ENCODE measurements around the gene CES2. TPM values are rescaled to one million over a fixed set of nuclear protein-coding genes. Genes with fewer than 3 reads are reported as not detected.

CES2 gene
- total and polyA plus RNA-seq, 2 of the 8 experiments (the other 6 are each of a cell fraction or from before 2014, with no cell fraction given): 8.6 to 14.7 TPM

DNA sequence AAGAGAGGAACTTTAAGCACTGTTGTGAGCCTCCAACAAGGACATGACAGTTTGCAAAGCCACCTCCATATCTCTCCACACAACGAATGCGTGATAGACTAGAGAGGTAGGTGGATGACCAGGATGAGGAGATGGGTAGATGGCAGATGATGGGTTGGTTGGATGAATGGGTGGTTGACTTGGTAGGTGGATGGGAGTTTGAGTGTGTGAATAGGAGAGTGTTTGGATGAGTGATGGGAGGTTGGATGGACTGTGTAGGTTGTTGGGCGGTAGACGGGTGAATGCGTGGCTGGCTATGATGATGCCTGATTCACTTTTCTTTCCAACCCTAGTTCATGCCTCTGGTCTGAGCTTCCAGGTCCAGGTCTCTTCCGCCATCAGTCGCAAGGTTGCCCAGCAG, 20.8 kb upstream of the CES2 start:
- 92 to 100% methylated on average over 1 to 7 of the region's 7 CpGs for WGBS, 2 experiments (ENCODE audit: extremely low coverage in 1 of 2, insufficient coverage in 1 of 2, insufficient read length in 1 of 2, insufficient replicate concordance in 2 of 2, low coverage in 1 of 2, low lambda C conversion rate in 2 of 2, missing lambda C conversion rate in 1 of 2)
- Histone ChIP-seq H3K4me1 (replicated peaks in 1 of 4; ENCODE audit: control insufficient read depth in 3 of 4, insufficient read depth in 4 of 4, low read length in 3 of 4) (peaks cover 0 to 3% (median 0%) of the 10 kb centered on the region in 4 experiments; a peak in 1 of 7 replicates), H3K9ac (replicated peaks in 1 of 4; ENCODE audit: extremely low read depth in 1 of 4, low read depth in 3 of 4, low read length in 3 of 4) (no peak overlapping the region), H3K79me1 (ENCODE audit: low read depth, low read length) (no peaks in the 10 kb centered on the region), H2BK15ac (ENCODE audit: low read length) (no peak overlapping the region), H2BK20ac (ENCODE audit: low read length) (no peak overlapping the region), H3K23ac (ENCODE audit: insufficient read length) (no peak overlapping the region), H4K20me1 (replicated peaks in 1 of 2; ENCODE audit: control insufficient read depth in 1 of 2, insufficient read depth in 2 of 2, low read length in 2 of 2) (peaks cover 0 to 5% of the 10 kb centered on the region in 2 experiments), H3K9me3 (ENCODE audit: insufficient read depth in 2 of 2, low read depth in 1 of 2, low read length in 1 of 2) (no peaks in the 10 kb centered on the region), H3K18ac (ENCODE audit: extremely low read depth, low read length) (no peak overlapping the region), H4K91ac (replicated peaks; ENCODE audit: insufficient read length, low read length) (no peak overlapping the region), H2BK12ac (ENCODE audit: low read depth, low read length) (no peak overlapping the region), H2AK5ac (ENCODE audit: low read depth, low read length) (no peak overlapping the region; the same call in 1 of the 2 replicates), H3K27me3 (replicated peaks in 1 of 4; ENCODE audit: control insufficient read depth in 3 of 4, extremely low read depth in 1 of 4, insufficient read depth in 3 of 4, low read length in 3 of 4) (no peaks in the 10 kb centered on the region; a peak in 3 of 7 replicates), H2BK5ac (ENCODE audit: low read depth, low read length) (no peak overlapping the region), H4K8ac (ENCODE audit: extremely low read depth, insufficient read depth, low read length) (no peak overlapping the region), H3K79me2 (ENCODE audit: control insufficient read depth in 1 of 2, insufficient read depth in 2 of 2, low read length in 2 of 2) (no peaks in the 10 kb centered on the region), H3K4me2 (ENCODE audit: insufficient read depth in 1 of 2, low read depth in 2 of 2, low read length in 2 of 2) (no peak overlapping the region), H3K56ac (replicated peaks; ENCODE audit: insufficient read length, low read depth, low read length) (no peak overlapping the region), H2BK120ac (replicated peaks; ENCODE audit: low read depth, low read length) (no peak overlapping the region), H3K36me3 (ENCODE audit: control insufficient read depth in 2 of 4, insufficient read depth in 4 of 4, low read length in 3 of 4) (no peaks in the 10 kb centered on the region), H4K5ac (ENCODE audit: insufficient read length, low read depth, low read length) (no peak overlapping the region), H3K4ac (replicated peaks; ENCODE audit: insufficient read length, low read depth, low read length) (no peak overlapping the region), H2AFZ (ENCODE audit: low read length) (no peak overlapping the region), H3K4me3 (ENCODE audit: extremely low read depth in 1 of 4, insufficient read depth in 2 of 4, low read depth in 3 of 4, low read length in 4 of 4) (no peak overlapping the region), H3K27ac (ENCODE audit: low read depth, low read length) (no peak overlapping the region), H3K23me2 (ENCODE audit: low read depth, low read length) (peaks cover 3% of the 10 kb centered on the region; the same call in 1 of the 2 replicates), H3K14ac (ENCODE audit: insufficient read length) (no peak overlapping the region)
- DNase-seq (ENCODE audit: low read depth in 1 of 2, low spot score in 2 of 2): no peak
- no peak for FAIRE-seq
- CTCF ChIA-PET (ENCODE audit: partially characterized antibody): interaction anchor here (0.8 to 42.0 kb wide), 3 partner anchors 1 to 16 kb away, joined by 3 to 1009 read pairs (median 1009); partner anchors contain the start of genes CDH16, PDP2 and RRAD
- POLR2A ChIA-PET (ENCODE audit: partially characterized antibody): no interaction called here
- TF ChIP-seq SUZ12 (IDR thresholded peaks at IDR 0.05; ENCODE audit: low read length) (no peak), TAF1 (IDR thresholded peaks at IDR 0.05; ENCODE audit: low read depth, low read length) (no peak), RXRA (IDR thresholded peaks at IDR 0.05; ENCODE audit: insufficient read depth, low read depth, low read length) (no peak), NRF1 (IDR thresholded peaks at IDR 0.05; ENCODE audit: low read depth, low read length) (no peak), FOSL1 (IDR thresholded peaks at IDR 0.05; ENCODE audit: insufficient read depth, low read depth, low read length) (no peak), HDAC6 (IDR thresholded peaks at IDR 0.05; ENCODE audit: low read depth, low read length) (no peak), BACH1 (IDR thresholded peaks at IDR 0.05; ENCODE audit: low read length) (no peak), ZNF274 (IDR thresholded peaks at IDR 0.05; ENCODE audit: borderline replicate concordance, extremely low read depth, low read length) (no peak)
- TF ChIP-seq, protein P1, sequence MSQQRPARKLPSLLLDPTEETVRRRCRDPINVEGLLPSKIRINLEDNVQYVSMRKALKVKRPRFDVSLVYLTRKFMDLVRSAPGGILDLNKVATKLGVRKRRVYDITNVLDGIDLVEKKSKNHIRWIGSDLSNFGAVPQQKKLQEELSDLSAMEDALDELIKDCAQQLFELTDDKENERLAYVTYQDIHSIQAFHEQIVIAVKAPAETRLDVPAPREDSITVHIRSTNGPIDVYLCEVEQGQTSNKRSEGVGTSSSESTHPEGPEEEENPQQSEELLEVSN (IDR thresholded peaks at IDR 0.05): no peak
- TF ChIP-seq, protein P2, sequence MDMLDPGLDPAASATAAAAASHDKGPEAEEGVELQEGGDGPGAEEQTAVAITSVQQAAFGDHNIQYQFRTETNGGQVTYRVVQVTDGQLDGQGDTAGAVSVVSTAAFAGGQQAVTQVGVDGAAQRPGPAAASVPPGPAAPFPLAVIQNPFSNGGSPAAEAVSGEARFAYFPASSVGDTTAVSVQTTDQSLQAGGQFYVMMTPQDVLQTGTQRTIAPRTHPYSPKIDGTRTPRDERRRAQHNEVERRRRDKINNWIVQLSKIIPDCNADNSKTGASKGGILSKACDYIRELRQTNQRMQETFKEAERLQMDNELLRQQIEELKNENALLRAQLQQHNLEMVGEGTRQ (IDR thresholded peaks at IDR 0.05; ENCODE audit: low read length): no peak

Data from H1 (cell line).